ENCODE measurements around the gene CLDN15. TPM values are rescaled to one million over a fixed set of nuclear protein-coding genes. Genes with fewer than 3 reads are reported as not detected.

Gene CLDN15
- total RNA-seq, 1 experiment from 2014 or later = 9.7 TPM

- Histone ChIP-seq H2BK5ac (ENCODE audit: insufficient read length, low read length) (no peak overlapping the region), H3K4me2 (ENCODE audit: insufficient read depth, insufficient read length, low read length) (peak overlapping the region; percentile 23), H3T11ph (ENCODE audit: low read length) (no peak overlapping the region), H3K14ac (ENCODE audit: insufficient read depth, low read length) (no peak overlapping the region), H3K18ac (ENCODE audit: insufficient read length, low read depth, low read length) (no peak overlapping the region), H3K23ac (ENCODE audit: insufficient read length, low read depth, low read length) (no peak overlapping the region), H3K79me2 (ENCODE audit: insufficient read depth, low read length) (no peaks in the 10 kb centered on the region), H4K91ac (ENCODE audit: insufficient read length, low read depth, low read length) (no peak overlapping the region), H2BK20ac (ENCODE audit: low read depth, low read length, poor library complexity, severe bottlenecking) (no peak overlapping the region), H2AFZ (ENCODE audit: low read length) (no peak overlapping the region), H3K79me1 (ENCODE audit: insufficient read depth, low read depth, low read length, poor library complexity, severe bottlenecking) (no peaks in the 10 kb centered on the region), H2BK120ac (ENCODE audit: low read depth, low read length, poor library complexity, severe bottlenecking) (no peak overlapping the region), H3K23me2 (ENCODE audit: insufficient read length, low read depth, low read length, poor library complexity, severe bottlenecking) (peaks cover 3% of the 10 kb centered on the region), H3K56ac (ENCODE audit: insufficient read length, low read depth, low read length) (no peak overlapping the region), H2BK12ac (ENCODE audit: insufficient read length, low read depth, low read length) (no peak overlapping the region), H4K8ac (replicated peaks; ENCODE audit: insufficient read length, low read depth, low read length) (no peak overlapping the region), H3K9ac (ENCODE audit: extremely low read depth, insufficient read length, low read length) (no peak overlapping the region), H4K20me1 (ENCODE audit: control insufficient read depth, insufficient read depth, insufficient read length) (no peaks in the 10 kb centered on the region), H4K5ac (ENCODE audit: insufficient read length, low read depth, low read length) (no peak overlapping the region), H3K27ac (ENCODE audit: insufficient read length, low read depth, low read length) (no peak overlapping the region), H3K9me3 (ENCODE audit: control insufficient read depth, low read depth, low read length) (no peaks in the 10 kb centered on the region), H2AK5ac (ENCODE audit: insufficient read length, low read length) (no peak overlapping the region), H3K4ac (ENCODE audit: low read depth, low read length) (no peak overlapping the region), H3K4me1 (ENCODE audit: insufficient read depth, low read length) (no peaks in the 10 kb centered on the region; the same call in 1 of the 2 replicates), H3K27me3 (ENCODE audit: insufficient read depth, low read length) (no peaks in the 10 kb centered on the region), H2BK15ac (ENCODE audit: low read depth, low read length) (no peak overlapping the region)
- no peaks in the 10 kb centered on the region for H3K9me3 Mint-ChIP-seq
- WGBS (ENCODE audit: extremely low coverage, insufficient read length, low lambda C conversion rate) = no CpG with 5 or more reads among the region's 5 CpGs
- H3K36me3 Mint-ChIP-seq (ENCODE audit: insufficient read depth in 1 of 3, low read depth in 3 of 3) = peaks cover 0 to 15% (median 7%) of the 10 kb centered on the region in 3 experiments; a peak in 4 of 7 replicates
- H3K4me3 Mint-ChIP-seq = peak overlapping the region in 1 of 2 experiments; percentile 44; a peak in 2 of 5 replicates
- TF ChIP-seq CTCF (conservative IDR thresholded peaks at IDR 0.05) = no peak
- H3K4me1 Mint-ChIP-seq = peaks cover 14 to 19% of the 10 kb centered on the region in 2 experiments
- peaks cover 12% of the 10 kb centered on the region for H3K27me3 Mint-ChIP-seq (ENCODE audit: low read depth)
- no peak overlapping the region for H3K27ac Mint-ChIP-seq
- no peak for DNase-seq
Measured at GRCh38 chr7:101202603-101202918, 35.0 kb downstream of the CLDN15 start.

All from H9 (cell line).